Inflammatory macrophage treated with lipopolysaccharide for 1 hour (primary cell): ENCODE measurements around the gene OSGIN1.

Source experiments
- DNase-seq, 2 donors: peaks; one replicate each; pipeline ENCODE4 v3.0.0-alpha.2; 2020 to 2022

The OSGIN1 gene

GRCh38 chr16:83973581-83974385 is 20.7 kb downstream of the OSGIN1 start:
- DNase-seq = no peak

GRCh38 chr16:83974475-83974874 is 21.4 kb downstream of the OSGIN1 start:
- no peak for DNase-seq

GRCh38 chr16:83975590-83976260 is 22.7 kb downstream of the OSGIN1 start:
- no peak for DNase-seq

- no peak for DNase-seq
These were observed 24.2 kb downstream of the OSGIN1 start for GRCh38 chr16:83977056-83977815.

- no peak for DNase-seq
These were observed 25.4 kb downstream of the OSGIN1 start for GRCh38 chr16:83978401-83978904.

- DNase-seq = no peak
These were observed 26.4 kb downstream of the OSGIN1 start for GRCh38 chr16:83979441-83979840.

- DNase-seq = no peak
These were observed 27.8 kb downstream of the OSGIN1 start for GRCh38 chr16:83980794-83981193.

GRCh38 chr16:83981799-83982198 is 28.8 kb downstream of the OSGIN1 start:
- DNase-seq = no peak

- no peak for DNase-seq
These were observed 30.5 kb downstream of the OSGIN1 start for GRCh38 chr16:83983491-83983890.

GRCh38 chr16:83989300-83989699 is 36.3 kb downstream of the OSGIN1 start:
- no peak for DNase-seq

- no peak for DNase-seq
These were observed 37.5 kb downstream of the OSGIN1 start for GRCh38 chr16:83990492-83990891.

- DNase-seq = no peak
These were observed 39.6 kb downstream of the OSGIN1 start for GRCh38 chr16:83992624-83993023.

GRCh38 chr16:83994087-83994486 is 41.0 kb downstream of the OSGIN1 start:
- DNase-seq = peak; percentile 85 to 90

GRCh38 chr16:83994703-83995102 is 41.7 kb downstream of the OSGIN1 start:
- DNase-seq = no peak

- no peak for DNase-seq
These were observed 42.7 kb downstream of the OSGIN1 start for GRCh38 chr16:83995754-83996153.

GRCh38 chr16:83996481-83997252 is 43.6 kb downstream of the OSGIN1 start:
- DNase-seq = no peak

GRCh38 chr16:83998091-83998490 is 45.1 kb downstream of the OSGIN1 start:
- DNase-seq = no peak

- no peak for DNase-seq
These were observed 48.1 kb downstream of the OSGIN1 start for GRCh38 chr16:84000989-84001642.

- no peak for DNase-seq
These were observed 48.7 kb downstream of the OSGIN1 start for GRCh38 chr16:84001726-84002125.

GRCh38 chr16:84003038-84003437 is 50.0 kb downstream of the OSGIN1 start:
- DNase-seq = no peak

- DNase-seq = no peak
These were observed 51.4 kb downstream of the OSGIN1 start for GRCh38 chr16:84004442-84004841.

- DNase-seq = no peak
These were observed 52.4 kb downstream of the OSGIN1 start for GRCh38 chr16:84005391-84005790.
